Loucy (cell line): ENCODE measurements around the gene NUP214.

Experiments
- H2AFZ ChIP-seq: fragments of 200-600 bp; sonication (generic); 2 replicates; pipeline ENCODE4 v1.6.0; 2016; ENCODE audit warnings: antibody characterized with exemption, mild to moderate bottlenecking, low read length, moderate library complexity
- H3F3A ChIP-seq: fragments of 200-600 bp; 2 replicates; pipeline ENCODE4 v1.6.0; 2016; ENCODE audit warnings: antibody characterized with exemption, low read depth, mild to moderate bottlenecking
- H3K27me3 ChIP-seq: fragments of 200-600 bp; sonication (generic); 2 replicates; pipeline ENCODE4 v1.6.1; 2014; ENCODE audit warnings: low read length, mild to moderate bottlenecking; ENCODE audit not compliant: insufficient read depth, poor library complexity, severe bottlenecking
- H3K36me3 ChIP-seq: fragments of 200-600 bp; sonication (generic); 2 replicates; pipeline ENCODE4 v1.6.1; 2016; ENCODE audit warnings: low read length; ENCODE audit not compliant: insufficient read depth
- H3K4me1 ChIP-seq: fragments of 200-600 bp; sonication (generic); 2 replicates; pipeline ENCODE4 v1.5.1; 2014; ENCODE audit warnings: low read length, mild to moderate bottlenecking; ENCODE audit not compliant: insufficient read depth, poor library complexity, severe bottlenecking
- H3K4me2 ChIP-seq: fragments of 200-600 bp; sonication (generic); 2 replicates; pipeline ENCODE4 v1.6.0; 2014; ENCODE audit warnings: antibody characterized with exemption, low read length, low read depth, mild to moderate bottlenecking; ENCODE audit not compliant: poor library complexity, severe bottlenecking
- H3K4me3 ChIP-seq: fragments of 200-600 bp; sonication (generic); 2 replicates; pipeline ENCODE4 v1.5.1; 2014; ENCODE audit warnings: low read length, mild to moderate bottlenecking, mixed read lengths; ENCODE audit not compliant: poor library complexity, severe bottlenecking
- H3K79me2 ChIP-seq: fragments of 200-600 bp; sonication (generic); 2 replicates; pipeline ENCODE4 v1.6.1; 2014; ENCODE audit warnings: low read length; ENCODE audit not compliant: insufficient read depth
- H3K9ac ChIP-seq: fragments of 200-600 bp; sonication (generic); 2 replicates; pipeline ENCODE4 v1.6.0; 2014; ENCODE audit warnings: mild to moderate bottlenecking, low read depth, low read length, moderate library complexity; ENCODE audit not compliant: poor library complexity, severe bottlenecking
- H3K9me2 ChIP-seq: fragments of 200-600 bp; sonication (generic); replicated peaks from 2 replicates; pipeline ENCODE4 v1.6.1; 2016; ENCODE audit warnings: low read depth, low read length, mixed read lengths
- H3K9me3 ChIP-seq: fragments of 200-600 bp; sonication (generic); 2 replicates; pipeline ENCODE4 v1.6.1; 2014; ENCODE audit warnings: mild to moderate bottlenecking, antibody characterized with exemption, low read length, low read depth; ENCODE audit not compliant: insufficient read depth
- H4K20me1 ChIP-seq: fragments of 200-600 bp; sonication (generic); 2 replicates; pipeline ENCODE4 v1.6.0; 2014; ENCODE audit warnings: antibody characterized with exemption, low read length, mild to moderate bottlenecking; ENCODE audit not compliant: insufficient read depth, poor library complexity, severe bottlenecking
- CTCF ChIP-seq: fragments of 200-600 bp; sonication (generic); conservative IDR thresholded peaks from 2 replicates; pipeline ENCODE4 v1.5.1; 2014; ENCODE audit warnings: mild to moderate bottlenecking, antibody characterized with exemption, low read length
- EZH2phosphoT487 ChIP-seq: fragments of 200-600 bp; IDR thresholded peaks from 2 replicates; pipeline ENCODE4 v1.6.1; 2018; ENCODE audit warnings: antibody characterized with exemption, mild to moderate bottlenecking, moderate library complexity, borderline replicate concordance

NUP214 gene

GRCh38 chr9:131194762-131195161 lies 69.4 kb downstream of the NUP214 start:
- Histone ChIP-seq H3K36me3 (peaks cover 91% of the 10 kb centered on the region), H3K4me2 (no peak overlapping the region), H3K4me3 (no peak overlapping the region), H3K9me3 (no peaks in the 10 kb centered on the region), H2AFZ (no peak overlapping the region), H3F3A (no peaks in the 10 kb centered on the region), H3K27me3 (no peaks in the 10 kb centered on the region), H3K9ac (no peak overlapping the region), H3K9me2 (no peaks in the 10 kb centered on the region), H3K4me1 (peaks cover 2% of the 10 kb centered on the region), H3K79me2 (peaks cover 10% of the 10 kb centered on the region; the same call in 1 of the 2 replicates), H4K20me1 (peaks cover 21% of the 10 kb centered on the region)
- no peak for TF ChIP-seq CTCF
- no peak for TF ChIP-seq EZH2phosphoT487

- no peaks in the 10 kb centered on the region for H3K27me3 ChIP-seq
- H3K4me3 ChIP-seq = no peak overlapping the region
- H3F3A ChIP-seq = no peaks in the 10 kb centered on the region
- H3K4me1 ChIP-seq = peaks cover 2% of the 10 kb centered on the region
- H3K4me2 ChIP-seq = no peak overlapping the region
- H3K36me3 ChIP-seq = peaks cover 92% of the 10 kb centered on the region
- no peaks in the 10 kb centered on the region for H3K9me3 ChIP-seq
- no peak overlapping the region for H3K9ac ChIP-seq
- H2AFZ ChIP-seq = no peak overlapping the region
- H3K79me2 ChIP-seq = peaks cover 10% of the 10 kb centered on the region; the same call in 1 of the 2 replicates
- no peaks in the 10 kb centered on the region for H3K9me2 ChIP-seq
- H4K20me1 ChIP-seq = peaks cover 13% of the 10 kb centered on the region
- TF ChIP-seq EZH2phosphoT487 (no peak), CTCF (no peak)
Measured at GRCh38 chr9:131197160-131197911, 72.0 kb downstream of the NUP214 start.

GRCh38 chr9:131198041-131198715 lies 72.8 kb downstream of the NUP214 start:
- H3K9me3 ChIP-seq = no peaks in the 10 kb centered on the region
- no peak overlapping the region for H2AFZ ChIP-seq
- H3K4me1 ChIP-seq = peaks cover 2% of the 10 kb centered on the region
- TF ChIP-seq EZH2phosphoT487 = no peak
- no peak for TF ChIP-seq CTCF
- peaks cover 10% of the 10 kb centered on the region; the same call in 1 of the 2 replicates for H3K79me2 ChIP-seq
- H3K4me3 ChIP-seq = no peak overlapping the region
- H3K9me2 ChIP-seq = no peaks in the 10 kb centered on the region
- H3F3A ChIP-seq = no peaks in the 10 kb centered on the region
- H4K20me1 ChIP-seq = peaks cover 13% of the 10 kb centered on the region
- H3K36me3 ChIP-seq = peaks cover 89% of the 10 kb centered on the region
- H3K27me3 ChIP-seq = no peaks in the 10 kb centered on the region
- no peak overlapping the region for H3K9ac ChIP-seq
- no peak overlapping the region for H3K4me2 ChIP-seq
